PC-9 (cell line): ENCODE results near the gene WIPF1. TPM values are rescaled to one million over a fixed set of nuclear protein-coding genes. Genes with fewer than 3 reads are reported as not detected.

Source experiments
- BruUV-seq: library from RNA; stranded (reverse); fragments of 400-500 nt; replicated peaks from 2 replicates; lab custom pipeline; 2021; lab: Mats Ljungman, UMichigan
- CTCF ChIA-PET: fragments of 300-600 bp; sonication (Branson Sonifier 250); formaldehyde crosslinking; loops from one replicate; lab custom pipeline; 2022; ENCODE audit warnings: antibody characterized with exemption; lab: Charles Lee
- POLR2A ChIA-PET: fragments of 300-600 bp; sonication (Branson Sonifier 250); formaldehyde crosslinking; loops from one replicate; lab custom pipeline; 2022; ENCODE audit warnings: antibody characterized with exemption; ENCODE audit not compliant: unreplicated experiment; lab: Charles Lee
- DNase-seq, 2 experiments: peaks; one replicate each; pipeline versions ENCODE4 v3.0.0 to v3.0.0-alpha.2; 2015 to 2022; ENCODE audit warnings: mixed read lengths in 1 of 2
- H2AFZ ChIP-seq: fragments of 200-600 bp; sonication (generic); 2 replicates; pipeline ENCODE4 v1.8.1; 2017; ENCODE audit warnings: antibody characterized with exemption
- H3F3A ChIP-seq: fragments of 200-600 bp; sonication (generic); 2 replicates; pipeline ENCODE4 v1.8.1; 2017; ENCODE audit warnings: antibody characterized with exemption, mild to moderate bottlenecking, low read depth; ENCODE audit not compliant: insufficient read depth
- H3K27ac ChIP-seq: fragments of 200-600 bp; sonication (generic); 2 replicates; pipeline ENCODE4 v1.6.1; 2016; ENCODE audit warnings: mixed run types
- H3K27me3 ChIP-seq: fragments of 200-600 bp; sonication (generic); 2 replicates; pipeline ENCODE4 v1.6.1; 2016; ENCODE audit warnings: low read depth, mixed run types; ENCODE audit not compliant: insufficient read depth
- H3K36me3 ChIP-seq: fragments of 200-600 bp; sonication (generic); 2 replicates; pipeline ENCODE4 v1.6.1; 2016; ENCODE audit warnings: low read depth, mixed run types
- H3K4me1 ChIP-seq: fragments of 200-600 bp; sonication (generic); replicated peaks from 2 replicates; pipeline ENCODE4 v1.6.1; 2016; ENCODE audit warnings: mixed run types; ENCODE audit not compliant: insufficient read depth
- H3K4me2 ChIP-seq: fragments of 200-600 bp; sonication (generic); 2 replicates; pipeline ENCODE4 v1.6.1; 2017; ENCODE audit warnings: mixed run types
- H3K4me3 ChIP-seq: fragments of 200-600 bp; sonication (generic); 2 replicates; pipeline ENCODE4 v1.6.1; 2016; ENCODE audit warnings: mixed run types
- H3K79me2 ChIP-seq: fragments of 200-600 bp; sonication (generic); 2 replicates; pipeline ENCODE4 v1.6.1; 2017; ENCODE audit warnings: low read depth, mixed run types
- H3K9me2 ChIP-seq: fragments of 200-600 bp; sonication (generic); 2 replicates; pipeline ENCODE4 v1.8.1; 2017; ENCODE audit warnings: mild to moderate bottlenecking; ENCODE audit not compliant: insufficient read depth
- H3K9me3 ChIP-seq: fragments of 200-600 bp; sonication (generic); 2 replicates; pipeline ENCODE4 v1.8.1; 2016; ENCODE audit warnings: low read depth; ENCODE audit not compliant: insufficient read depth
- H4K20me1 ChIP-seq: fragments of 200-600 bp; sonication (generic); 2 replicates; pipeline ENCODE4 v1.8.1; 2017; ENCODE audit not compliant: insufficient read depth
- CTCF ChIP-seq: fragments of 200-600 bp; sonication (generic); conservative IDR thresholded peaks from 2 replicates; pipeline ENCODE4 v1.6.1; 2017; ENCODE audit warnings: mixed run types, antibody characterized with exemption, mild to moderate bottlenecking, moderate library complexity
- EZH2 ChIP-seq: fragments of 200-600 bp; sonication (generic); IDR thresholded peaks from 2 replicates; pipeline ENCODE4 v1.8.0; 2017; ENCODE audit warnings: antibody characterized with exemption, low read depth
- intact Hi-C: fragments of 100-400 bp; cut with micrococcal nuclease; formaldehyde crosslinking; loops from one replicate; pipeline ENCODE4 v1.10.0; 2022; ENCODE audit not compliant: unreplicated experiment
- total RNA-seq: library from RNA; stranded (reverse); gene quantifications from 2 replicates; pipeline ENCODE4 v1.2.3, GENCODE V29; 2021

Gene WIPF1
- total RNA-seq, 1 experiment from 2014 or later: 0.46 TPM

- ChIA-PET CTCF (no interaction called here), POLR2A (no interaction called here)
- Histone ChIP-seq H3K4me2 (no peak overlapping the region), H3K9me2 (no peaks in the 10 kb centered on the region), H3K4me3 (no peak overlapping the region), H3K4me1 (no peaks in the 10 kb centered on the region), H3K27ac (no peak overlapping the region), H2AFZ (no peak overlapping the region), H3K79me2 (no peaks in the 10 kb centered on the region), H3K27me3 (no peaks in the 10 kb centered on the region), H3K9me3 (no peaks in the 10 kb centered on the region), H3F3A (no peaks in the 10 kb centered on the region), H4K20me1 (no peaks in the 10 kb centered on the region), H3K36me3 (no peaks in the 10 kb centered on the region)
- intact Hi-C loops: no loop called here
- no peak for TF ChIP-seq EZH2
- no peak for TF ChIP-seq CTCF
- DNase-seq: no peak
- BruUV-seq: no TSS peak
These were observed 32.5 kb upstream of the WIPF1 start for GRCh38 chr2:174630107-174630506.

- DNase-seq: no peak
- Histone ChIP-seq H3K4me2 (no peak overlapping the region), H3K9me3 (no peaks in the 10 kb centered on the region), H3K4me3 (no peak overlapping the region), H3K79me2 (no peaks in the 10 kb centered on the region), H4K20me1 (no peaks in the 10 kb centered on the region), H3K4me1 (no peaks in the 10 kb centered on the region), H3K27me3 (no peaks in the 10 kb centered on the region), H3K36me3 (no peaks in the 10 kb centered on the region), H3K27ac (no peak overlapping the region), H2AFZ (no peak overlapping the region), H3K9me2 (no peaks in the 10 kb centered on the region), H3F3A (no peaks in the 10 kb centered on the region)
- no TSS peak for BruUV-seq
- TF ChIP-seq EZH2 (no peak), CTCF (no peak)
- CTCF ChIA-PET: no interaction called here
- POLR2A ChIA-PET: no interaction called here
- intact Hi-C loops: no loop called here
These were observed 31.9 kb upstream of the WIPF1 start for GRCh38 chr2:174629506-174629905.

GRCh38 chr2:174628528-174629169 lies 31.0 kb upstream of the WIPF1 start:
- Histone ChIP-seq H3K9me2 (no peaks in the 10 kb centered on the region), H3K4me3 (no peak overlapping the region), H4K20me1 (no peaks in the 10 kb centered on the region), H3K4me2 (no peak overlapping the region), H2AFZ (no peak overlapping the region), H3K27me3 (no peaks in the 10 kb centered on the region), H3K9me3 (no peaks in the 10 kb centered on the region), H3K36me3 (no peaks in the 10 kb centered on the region), H3F3A (no peaks in the 10 kb centered on the region), H3K4me1 (no peaks in the 10 kb centered on the region), H3K79me2 (no peaks in the 10 kb centered on the region), H3K27ac (no peak overlapping the region)
- CTCF ChIA-PET: no interaction called here
- intact Hi-C loops: no loop called here
- POLR2A ChIA-PET: no interaction called here
- TF ChIP-seq CTCF (no peak), EZH2 (no peak)
- no TSS peak for BruUV-seq
- no peak for DNase-seq
